ENCODE measurements around the gene ALDH1L1.

The ALDH1L1 gene

DNA sequence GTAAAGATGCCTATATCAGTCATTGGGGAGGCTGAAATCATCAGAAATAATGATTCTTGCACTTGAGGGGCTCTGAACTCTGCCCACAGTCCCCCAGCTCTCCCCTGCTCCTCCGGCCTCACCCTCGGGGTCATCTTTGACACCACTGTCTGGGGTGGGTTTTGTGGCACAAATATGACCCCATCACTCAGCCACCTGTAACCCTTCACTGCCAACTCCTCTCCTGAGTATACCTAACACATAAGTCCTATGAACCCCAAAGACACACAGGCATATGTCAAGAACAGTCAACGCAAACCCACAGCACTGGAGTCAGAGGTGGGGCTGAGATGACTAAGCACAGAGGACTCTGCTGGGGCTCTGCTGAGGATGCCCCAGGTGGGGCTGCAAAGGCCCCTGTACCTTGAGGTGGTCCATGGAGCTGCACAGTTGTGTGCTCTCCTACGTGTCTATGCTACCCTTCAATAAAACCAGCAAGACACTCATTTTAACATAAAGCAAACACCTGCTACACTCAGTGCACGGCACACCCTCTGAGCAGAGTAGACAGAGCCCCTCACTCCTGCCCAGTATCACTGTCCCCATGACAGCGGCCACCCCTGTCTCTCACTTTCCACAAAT is 126.3 kb downstream of the ALDH1L1 start:
- no peak overlapping the region for H3K27ac Mint-ChIP-seq
- no peak overlapping the region for H3K4me3 Mint-ChIP-seq
- H3K9me3 Mint-ChIP-seq = no peaks in the 10 kb centered on the region
- TF ChIP-seq, protein P1, sequence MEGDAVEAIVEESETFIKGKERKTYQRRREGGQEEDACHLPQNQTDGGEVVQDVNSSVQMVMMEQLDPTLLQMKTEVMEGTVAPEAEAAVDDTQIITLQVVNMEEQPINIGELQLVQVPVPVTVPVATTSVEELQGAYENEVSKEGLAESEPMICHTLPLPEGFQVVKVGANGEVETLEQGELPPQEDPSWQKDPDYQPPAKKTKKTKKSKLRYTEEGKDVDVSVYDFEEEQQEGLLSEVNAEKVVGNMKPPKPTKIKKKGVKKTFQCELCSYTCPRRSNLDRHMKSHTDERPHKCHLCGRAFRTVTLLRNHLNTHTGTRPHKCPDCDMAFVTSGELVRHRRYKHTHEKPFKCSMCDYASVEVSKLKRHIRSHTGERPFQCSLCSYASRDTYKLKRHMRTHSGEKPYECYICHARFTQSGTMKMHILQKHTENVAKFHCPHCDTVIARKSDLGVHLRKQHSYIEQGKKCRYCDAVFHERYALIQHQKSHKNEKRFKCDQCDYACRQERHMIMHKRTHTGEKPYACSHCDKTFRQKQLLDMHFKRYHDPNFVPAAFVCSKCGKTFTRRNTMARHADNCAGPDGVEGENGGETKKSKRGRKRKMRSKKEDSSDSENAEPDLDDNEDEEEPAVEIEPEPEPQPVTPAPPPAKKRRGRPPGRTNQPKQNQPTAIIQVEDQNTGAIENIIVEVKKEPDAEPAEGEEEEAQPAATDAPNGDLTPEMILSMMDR (IDR thresholded peaks at IDR 0.05; ENCODE audit: unreplicated experiment in 3 of 3) = no peak
- H3K36me3 Mint-ChIP-seq (ENCODE audit: low read depth) = peaks cover 18% of the 10 kb centered on the region
- H3K27me3 Mint-ChIP-seq (ENCODE audit: low read depth) = no peaks in the 10 kb centered on the region
- no peaks in the 10 kb centered on the region for H3K4me1 Mint-ChIP-seq

All from nephron (organoid).